ENCODE data around the gene MTR. TPM values are rescaled to one million over a fixed set of nuclear protein-coding genes. Genes with fewer than 3 reads are reported as not detected.

Gene MTR
- total and polyA plus RNA-seq, 4 donors = 2.5 to 19.0 (median 8.6) TPM

DNA sequence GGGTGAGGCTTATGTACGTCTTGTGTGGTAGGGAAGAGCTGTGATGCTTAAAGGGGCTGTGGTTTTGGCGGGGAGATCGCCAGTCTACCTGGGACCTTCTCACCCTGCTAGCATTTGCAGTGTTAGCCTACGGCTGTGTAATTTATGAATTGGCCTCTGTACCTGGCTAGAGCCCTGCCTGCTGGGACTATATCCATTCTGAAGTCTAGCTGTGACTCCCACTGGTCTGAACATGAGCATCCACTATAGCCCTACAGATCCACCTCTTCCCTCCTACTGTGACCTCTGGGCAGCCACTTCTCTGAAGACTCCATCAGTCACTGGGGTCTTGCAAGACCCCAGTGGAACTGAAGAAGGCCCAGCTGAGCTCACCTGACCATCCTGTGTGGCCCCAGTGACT, 135.4 kb downstream of the MTR start (continued):
- TF ChIP-seq, protein P1, sequence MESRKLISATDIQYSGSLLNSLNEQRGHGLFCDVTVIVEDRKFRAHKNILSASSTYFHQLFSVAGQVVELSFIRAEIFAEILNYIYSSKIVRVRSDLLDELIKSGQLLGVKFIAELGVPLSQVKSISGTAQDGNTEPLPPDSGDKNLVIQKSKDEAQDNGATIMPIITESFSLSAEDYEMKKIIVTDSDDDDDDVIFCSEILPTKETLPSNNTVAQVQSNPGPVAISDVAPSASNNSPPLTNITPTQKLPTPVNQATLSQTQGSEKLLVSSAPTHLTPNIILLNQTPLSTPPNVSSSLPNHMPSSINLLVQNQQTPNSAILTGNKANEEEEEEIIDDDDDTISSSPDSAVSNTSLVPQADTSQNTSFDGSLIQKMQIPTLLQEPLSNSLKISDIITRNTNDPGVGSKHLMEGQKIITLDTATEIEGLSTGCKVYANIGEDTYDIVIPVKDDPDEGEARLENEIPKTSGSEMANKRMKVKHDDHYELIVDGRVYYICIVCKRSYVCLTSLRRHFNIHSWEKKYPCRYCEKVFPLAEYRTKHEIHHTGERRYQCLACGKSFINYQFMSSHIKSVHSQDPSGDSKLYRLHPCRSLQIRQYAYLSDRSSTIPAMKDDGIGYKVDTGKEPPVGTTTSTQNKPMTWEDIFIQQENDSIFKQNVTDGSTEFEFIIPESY (IDR thresholded peaks at IDR 0.05) = no peak
- TF ChIP-seq GABPA (IDR thresholded peaks at IDR 0.05 in 1 of 2, conservative IDR thresholded peaks at IDR 0.05 in 1 of 2) (no peak), FOXA1 (IDR thresholded peaks at IDR 0.05) (no peak), RXRA (IDR thresholded peaks at IDR 0.05) (no peak), SP1 (IDR thresholded peaks at IDR 0.05) (no peak), HNF4G (IDR thresholded peaks at IDR 0.05) (no peak), FOXA2 (IDR thresholded peaks at IDR 0.05) (no peak)

- no peak for DNase-seq (ENCODE audit: low spot score)
- 79% methylated on average over 5 of the region's 5 CpGs for WGBS
- Histone ChIP-seq H3K9me3 (ENCODE audit: control insufficient read depth in 4 of 4, low read length in 3 of 4) (peaks cover 0 to 3% (median 0%) of the 10 kb centered on the region in 4 donors), H3K9ac (ENCODE audit: low read depth in 1 of 2, low read length in 2 of 2) (no peak overlapping the region), H3K36me3 (ENCODE audit: control insufficient read depth in 4 of 4, insufficient read depth in 3 of 4, low read depth in 1 of 4, low read length in 3 of 4) (no peaks in the 10 kb centered on the region), H3K27me3 (ENCODE audit: control insufficient read depth in 4 of 4, insufficient read depth in 4 of 4, low read length in 3 of 4) (peaks cover 0 to 4% (median 0%) of the 10 kb centered on the region in 4 donors), H3K27ac (ENCODE audit: low read depth in 1 of 2, low read length in 2 of 2) (no peak overlapping the region), H3K4me3 (ENCODE audit: low read depth in 1 of 3, low read length in 3 of 3) (no peak overlapping the region), H3K4me1 (ENCODE audit: control insufficient read depth in 4 of 4, insufficient read depth in 4 of 4, low read length in 3 of 4) (no peaks in the 10 kb centered on the region)
- TF ChIP-seq REST (IDR thresholded peaks at IDR 0.05) (no peak), HNF4A (conservative IDR thresholded peaks at IDR 0.05) (no peak), JUND (IDR thresholded peaks at IDR 0.05) (no peak), RAD21 (IDR thresholded peaks at IDR 0.05) (no peak), NR2F2 (IDR thresholded peaks at IDR 0.05) (no peak), FOXA2 (IDR thresholded peaks at IDR 0.05) (no peak), EGR1 (IDR thresholded peaks at IDR 0.05; ENCODE audit: low read depth in 2 of 2) (no peak), TAF1 (conservative IDR thresholded peaks at IDR 0.05) (no peak), HNF4G (IDR thresholded peaks at IDR 0.05) (no peak)
- TF ChIP-seq, protein P2, sequence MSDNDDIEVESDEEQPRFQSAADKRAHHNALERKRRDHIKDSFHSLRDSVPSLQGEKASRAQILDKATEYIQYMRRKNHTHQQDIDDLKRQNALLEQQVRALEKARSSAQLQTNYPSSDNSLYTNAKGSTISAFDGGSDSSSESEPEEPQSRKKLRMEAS (IDR thresholded peaks at IDR 0.05) = no peak
- TF ChIP-seq, protein P3, sequence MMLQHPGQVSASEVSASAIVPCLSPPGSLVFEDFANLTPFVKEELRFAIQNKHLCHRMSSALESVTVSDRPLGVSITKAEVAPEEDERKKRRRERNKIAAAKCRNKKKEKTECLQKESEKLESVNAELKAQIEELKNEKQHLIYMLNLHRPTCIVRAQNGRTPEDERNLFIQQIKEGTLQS (IDR thresholded peaks at IDR 0.05) = no peak
- TF ChIP-seq, protein P1 (IDR thresholded peaks at IDR 0.05) = no peak
- TF ChIP-seq, protein P4, sequence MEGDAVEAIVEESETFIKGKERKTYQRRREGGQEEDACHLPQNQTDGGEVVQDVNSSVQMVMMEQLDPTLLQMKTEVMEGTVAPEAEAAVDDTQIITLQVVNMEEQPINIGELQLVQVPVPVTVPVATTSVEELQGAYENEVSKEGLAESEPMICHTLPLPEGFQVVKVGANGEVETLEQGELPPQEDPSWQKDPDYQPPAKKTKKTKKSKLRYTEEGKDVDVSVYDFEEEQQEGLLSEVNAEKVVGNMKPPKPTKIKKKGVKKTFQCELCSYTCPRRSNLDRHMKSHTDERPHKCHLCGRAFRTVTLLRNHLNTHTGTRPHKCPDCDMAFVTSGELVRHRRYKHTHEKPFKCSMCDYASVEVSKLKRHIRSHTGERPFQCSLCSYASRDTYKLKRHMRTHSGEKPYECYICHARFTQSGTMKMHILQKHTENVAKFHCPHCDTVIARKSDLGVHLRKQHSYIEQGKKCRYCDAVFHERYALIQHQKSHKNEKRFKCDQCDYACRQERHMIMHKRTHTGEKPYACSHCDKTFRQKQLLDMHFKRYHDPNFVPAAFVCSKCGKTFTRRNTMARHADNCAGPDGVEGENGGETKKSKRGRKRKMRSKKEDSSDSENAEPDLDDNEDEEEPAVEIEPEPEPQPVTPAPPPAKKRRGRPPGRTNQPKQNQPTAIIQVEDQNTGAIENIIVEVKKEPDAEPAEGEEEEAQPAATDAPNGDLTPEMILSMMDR (IDR thresholded peaks at IDR 0.05; ENCODE audit: low read depth, low read length, missing input control) = no peak
These were observed 143.7 kb downstream of the MTR start for GRCh38 chr1:236938760-236939159.
